ENCODE results near the gene RAD51B.

The RAD51B gene

DNA sequence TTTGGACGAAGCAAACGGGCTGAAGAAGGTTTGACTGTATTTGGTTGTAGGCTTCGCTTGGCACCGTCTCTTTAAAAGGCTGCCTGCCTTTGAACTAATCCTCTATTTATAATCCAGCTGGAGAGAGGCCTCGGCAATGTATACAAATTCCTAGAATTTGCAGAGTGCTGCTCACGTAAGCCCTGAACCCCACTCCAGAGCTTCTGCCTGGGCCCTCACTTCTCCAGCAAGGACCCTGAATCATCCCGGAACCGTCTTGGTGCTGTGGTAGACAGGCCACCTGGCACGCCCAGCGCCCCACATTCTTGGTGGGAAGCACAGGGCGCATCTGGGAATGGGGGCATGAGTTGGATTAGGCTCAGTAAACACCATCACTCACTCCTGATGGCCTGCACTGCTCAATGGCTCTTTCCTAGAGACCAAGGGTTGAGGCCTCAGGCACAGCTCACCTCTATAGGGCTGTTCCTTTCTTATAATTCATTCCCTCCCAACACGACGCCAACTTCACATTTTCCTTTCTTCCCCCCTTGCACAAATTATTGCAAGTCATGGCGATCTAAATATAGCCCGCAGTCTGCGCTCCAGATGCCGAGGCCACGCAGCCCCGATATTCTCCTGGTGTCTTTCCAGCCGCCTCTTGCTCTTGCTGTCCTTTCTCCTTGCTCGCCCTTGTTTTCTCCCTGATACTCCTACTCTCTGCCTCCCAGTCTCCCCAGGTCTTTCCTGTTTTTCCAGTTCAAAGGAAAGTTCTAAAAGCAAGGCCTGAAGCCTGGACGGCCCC, 832.3 kb downstream of the RAD51B start:
- H3K27ac Mint-ChIP-seq: no peak overlapping the region
- H3K27me3 Mint-ChIP-seq: no peaks in the 10 kb centered on the region
- no peaks in the 10 kb centered on the region for H3K36me3 Mint-ChIP-seq (ENCODE audit: low read depth)
- peaks cover 15% of the 10 kb centered on the region for H3K4me1 Mint-ChIP-seq (ENCODE audit: low read depth)
- no peak overlapping the region for H3K4me3 Mint-ChIP-seq
- H3K9me3 Mint-ChIP-seq: no peaks in the 10 kb centered on the region

- Mint-ChIP-seq H3K36me3 (ENCODE audit: low read depth) (no peaks in the 10 kb centered on the region), H3K9me3 (no peaks in the 10 kb centered on the region), H3K27ac (no peak overlapping the region), H3K4me1 (ENCODE audit: low read depth) (peaks cover 15% of the 10 kb centered on the region), H3K27me3 (no peaks in the 10 kb centered on the region), H3K4me3 (no peak overlapping the region)
Measured at GRCh38 chr14:68652433-68652690, 832.8 kb downstream of the RAD51B start.

- Mint-ChIP-seq H3K27ac (no peak overlapping the region), H3K4me3 (no peak overlapping the region), H3K9me3 (no peaks in the 10 kb centered on the region), H3K4me1 (ENCODE audit: low read depth) (peaks cover 15% of the 10 kb centered on the region), H3K36me3 (ENCODE audit: low read depth) (no peaks in the 10 kb centered on the region), H3K27me3 (no peaks in the 10 kb centered on the region)
Measured at GRCh38 chr14:68653108-68653507, 833.5 kb downstream of the RAD51B start.

- Mint-ChIP-seq H3K27me3 (no peaks in the 10 kb centered on the region), H3K4me3 (no peak overlapping the region), H3K4me1 (ENCODE audit: low read depth) (peaks cover 15% of the 10 kb centered on the region), H3K9me3 (no peaks in the 10 kb centered on the region), H3K36me3 (ENCODE audit: low read depth) (no peaks in the 10 kb centered on the region), H3K27ac (no peak overlapping the region)
Measured at GRCh38 chr14:68653804-68654203, 834.2 kb downstream of the RAD51B start.

GRCh38 chr14:68654471-68654941, 834.9 kb downstream of the RAD51B start:
- no peak overlapping the region for H3K4me3 Mint-ChIP-seq
- H3K27me3 Mint-ChIP-seq: no peaks in the 10 kb centered on the region
- no peak overlapping the region for H3K27ac Mint-ChIP-seq
- no peaks in the 10 kb centered on the region for H3K36me3 Mint-ChIP-seq (ENCODE audit: low read depth)
- H3K4me1 Mint-ChIP-seq (ENCODE audit: low read depth): peaks cover 15% of the 10 kb centered on the region
- no peaks in the 10 kb centered on the region for H3K9me3 Mint-ChIP-seq

DNA sequence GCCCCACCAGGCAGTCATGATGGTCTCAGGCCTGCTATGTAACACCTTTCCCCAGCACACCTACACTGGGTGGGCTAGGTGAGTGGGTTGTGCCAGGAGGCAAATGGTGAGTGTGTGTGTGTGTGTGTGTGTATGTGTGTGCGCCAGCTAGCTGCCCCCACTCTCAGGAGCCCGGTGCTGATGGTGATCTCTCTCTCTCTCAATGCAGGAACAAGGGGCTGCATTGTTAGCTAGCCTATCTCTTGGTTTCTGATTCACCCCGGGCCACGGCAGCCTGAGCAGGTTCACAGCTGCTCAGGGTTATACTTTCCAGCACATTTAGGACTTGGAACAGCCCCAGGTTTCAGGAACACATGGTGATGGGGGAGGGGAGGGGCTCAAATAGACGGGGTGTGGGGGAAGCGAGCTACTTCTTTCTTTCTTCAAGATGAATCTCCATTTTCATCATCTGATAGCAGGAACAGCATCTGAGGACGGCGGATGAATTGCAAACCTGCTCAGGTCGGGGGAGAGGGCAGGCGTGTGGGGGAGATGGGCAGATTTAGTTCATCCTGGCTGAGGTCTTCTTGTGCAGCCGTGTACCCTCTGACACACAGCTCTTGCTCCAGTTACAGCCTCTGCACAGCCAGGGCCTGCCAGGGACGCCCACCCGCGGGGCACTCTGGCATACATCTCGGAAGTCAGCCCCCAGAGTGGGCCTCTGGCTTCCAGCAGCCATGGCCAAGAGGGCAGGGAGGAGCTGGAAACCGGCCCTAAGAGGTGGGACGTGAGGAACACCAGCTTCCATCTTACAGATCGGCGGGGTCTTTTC, 835.6 kb downstream of the RAD51B start:
- no peaks in the 10 kb centered on the region for H3K27me3 Mint-ChIP-seq
- no peak overlapping the region for H3K27ac Mint-ChIP-seq
- H3K9me3 Mint-ChIP-seq: no peaks in the 10 kb centered on the region
- H3K36me3 Mint-ChIP-seq (ENCODE audit: low read depth): no peaks in the 10 kb centered on the region
- H3K4me1 Mint-ChIP-seq (ENCODE audit: low read depth): peaks cover 15% of the 10 kb centered on the region
- H3K4me3 Mint-ChIP-seq: no peak overlapping the region

GRCh38 chr14:68655911-68656316, 836.3 kb downstream of the RAD51B start:
- Mint-ChIP-seq H3K4me1 (ENCODE audit: low read depth) (peaks cover 21% of the 10 kb centered on the region), H3K27me3 (no peaks in the 10 kb centered on the region), H3K4me3 (no peak overlapping the region), H3K36me3 (ENCODE audit: low read depth) (no peaks in the 10 kb centered on the region), H3K27ac (no peak overlapping the region), H3K9me3 (no peaks in the 10 kb centered on the region)

- H3K36me3 Mint-ChIP-seq (ENCODE audit: low read depth): no peaks in the 10 kb centered on the region
- H3K27ac Mint-ChIP-seq: no peak overlapping the region
- H3K27me3 Mint-ChIP-seq: no peaks in the 10 kb centered on the region
- no peak overlapping the region for H3K4me3 Mint-ChIP-seq
- H3K9me3 Mint-ChIP-seq: no peaks in the 10 kb centered on the region
- H3K4me1 Mint-ChIP-seq (ENCODE audit: low read depth): peaks cover 23% of the 10 kb centered on the region
Measured at GRCh38 chr14:68656452-68656851, 836.9 kb downstream of the RAD51B start.

DNA sequence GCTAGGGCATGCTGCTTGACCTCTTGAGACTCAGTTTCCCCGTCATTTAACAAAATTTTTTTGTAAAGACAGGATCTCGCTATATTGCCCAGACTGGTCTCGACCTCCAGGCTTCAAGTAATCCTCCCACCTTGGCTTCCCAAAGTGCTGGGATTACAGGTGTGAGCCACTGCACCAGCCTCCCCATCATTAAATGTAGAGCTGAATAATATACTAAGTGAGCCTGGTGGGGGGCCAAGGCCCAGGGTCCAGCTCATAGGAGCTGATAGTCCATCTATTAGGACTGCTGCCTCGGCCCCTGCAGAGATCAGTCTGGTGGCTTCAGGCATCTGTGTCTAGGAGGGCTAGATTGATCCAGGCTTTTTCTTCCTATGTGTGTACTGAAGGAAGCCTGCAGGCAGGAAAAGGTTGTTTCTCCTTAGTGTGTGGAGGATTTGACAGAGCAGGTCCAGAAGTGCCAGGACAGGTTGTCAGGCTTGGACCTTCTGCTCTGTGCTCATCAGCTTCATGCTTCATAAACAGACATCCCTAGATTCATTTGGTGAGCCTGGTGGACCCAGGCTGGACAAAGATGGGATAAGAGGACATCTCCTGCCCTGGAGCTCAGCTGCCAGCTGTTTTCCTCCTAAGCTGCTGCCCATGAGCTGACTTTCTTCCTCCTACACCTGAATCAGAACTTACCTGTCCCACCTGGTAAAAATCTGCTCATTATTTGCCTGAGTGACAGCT, 837.9 kb downstream of the RAD51B start:
- H3K27ac Mint-ChIP-seq: no peak overlapping the region
- peaks cover 33% of the 10 kb centered on the region for H3K4me1 Mint-ChIP-seq (ENCODE audit: low read depth)
- H3K27me3 Mint-ChIP-seq: no peaks in the 10 kb centered on the region
- no peaks in the 10 kb centered on the region for H3K36me3 Mint-ChIP-seq (ENCODE audit: low read depth)
- no peaks in the 10 kb centered on the region for H3K9me3 Mint-ChIP-seq
- no peak overlapping the region for H3K4me3 Mint-ChIP-seq

DNA sequence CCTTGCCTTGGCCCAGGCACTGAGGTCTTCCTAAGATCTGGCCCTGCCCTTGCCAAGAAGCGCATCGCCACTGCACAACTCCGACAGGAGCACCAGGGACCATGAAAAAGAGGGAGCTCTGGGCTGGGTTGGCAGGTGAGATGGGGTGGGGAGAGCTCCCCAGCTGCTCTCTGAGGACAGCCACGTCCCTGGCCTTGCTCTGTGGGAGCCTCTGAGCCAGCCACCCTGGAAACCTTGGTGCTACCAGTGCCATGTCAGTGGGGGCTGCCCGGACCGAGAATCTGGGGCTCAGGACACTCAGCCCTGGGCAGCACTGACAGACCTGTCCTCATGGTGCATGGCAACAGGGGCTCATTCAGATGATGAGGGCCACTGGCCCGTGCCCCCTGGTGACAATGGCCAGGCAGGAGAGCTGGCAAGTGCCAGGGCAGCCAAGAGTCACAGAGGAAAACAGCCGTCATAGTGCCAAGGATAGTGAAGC, 838.5 kb downstream of the RAD51B start:
- H3K36me3 Mint-ChIP-seq (ENCODE audit: low read depth): no peaks in the 10 kb centered on the region
- no peak overlapping the region for H3K27ac Mint-ChIP-seq
- H3K4me1 Mint-ChIP-seq (ENCODE audit: low read depth): peaks cover 39% of the 10 kb centered on the region
- H3K4me3 Mint-ChIP-seq: no peak overlapping the region
- no peaks in the 10 kb centered on the region for H3K27me3 Mint-ChIP-seq
- H3K9me3 Mint-ChIP-seq: no peaks in the 10 kb centered on the region

DNA sequence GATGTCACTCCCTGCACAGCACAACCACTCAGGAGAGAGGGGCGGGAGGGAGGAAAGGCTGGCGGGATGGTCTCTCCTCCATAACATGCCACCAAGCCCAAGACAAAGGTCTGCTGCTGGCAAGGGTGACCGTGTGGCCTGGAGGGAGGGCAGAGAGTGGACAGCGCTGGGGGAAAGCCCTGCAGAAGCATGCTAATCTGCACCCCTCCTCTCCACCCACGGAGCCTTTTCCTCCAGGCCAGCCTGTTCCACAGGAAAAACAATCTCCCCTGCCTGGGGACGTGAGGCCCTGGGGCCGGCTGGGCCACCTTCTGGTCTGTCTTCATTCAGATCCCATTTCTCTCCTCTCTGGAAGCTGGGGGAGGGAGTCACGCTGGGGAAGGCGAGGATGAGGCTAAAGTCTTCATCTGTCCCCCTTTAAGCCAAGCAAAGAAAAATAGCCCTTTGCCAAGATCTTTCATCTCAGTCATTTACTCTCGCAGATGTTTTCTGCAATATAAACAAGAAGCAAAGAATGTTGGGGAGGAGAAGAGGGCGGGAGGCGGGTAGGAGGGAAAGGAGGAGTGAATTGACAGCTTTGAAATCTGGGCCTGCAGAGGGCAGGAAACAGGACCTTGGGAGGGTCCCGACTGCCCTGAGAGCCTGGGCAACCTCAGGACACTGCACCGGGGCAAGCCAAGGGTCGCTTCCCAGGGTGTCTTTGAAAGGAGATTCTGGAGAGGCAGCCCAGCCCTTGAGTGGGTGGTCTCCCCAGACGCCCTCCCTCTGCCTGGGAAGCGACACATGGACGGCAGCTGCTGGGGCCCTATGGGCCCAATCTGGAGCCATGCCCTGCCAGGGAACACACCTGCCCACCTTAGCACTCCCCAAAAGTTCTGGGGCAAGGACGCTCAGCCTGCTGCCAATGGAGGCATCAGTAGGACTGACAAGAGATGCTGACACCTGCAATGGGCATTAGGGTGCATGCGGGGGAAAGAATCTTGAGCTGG, 839.7 kb downstream of the RAD51B start:
- Mint-ChIP-seq H3K27me3 (no peaks in the 10 kb centered on the region), H3K27ac (no peak overlapping the region), H3K36me3 (ENCODE audit: low read depth) (no peaks in the 10 kb centered on the region), H3K4me3 (no peak overlapping the region), H3K4me1 (ENCODE audit: low read depth) (peaks cover 51% of the 10 kb centered on the region), H3K9me3 (no peaks in the 10 kb centered on the region)

DNA sequence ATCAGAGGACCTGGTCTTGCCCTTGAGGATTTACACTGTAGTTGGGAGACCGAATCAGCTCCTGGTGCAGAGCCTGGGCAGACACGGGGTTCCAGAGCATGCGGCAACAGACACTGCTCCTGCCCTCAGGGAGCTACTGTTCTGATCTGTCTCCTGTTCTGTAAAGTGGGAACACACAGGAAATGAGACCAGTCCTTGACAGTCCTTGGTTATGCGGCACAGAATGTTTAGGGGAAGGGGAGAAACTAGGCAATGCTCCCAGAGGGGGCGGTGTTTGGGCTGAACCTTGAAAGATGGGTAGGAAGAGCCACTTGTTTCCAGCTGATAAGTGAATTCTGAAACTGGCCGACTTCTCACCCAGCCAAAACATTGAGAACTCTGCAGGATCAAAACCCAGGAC, 840.9 kb downstream of the RAD51B start:
- H3K27me3 Mint-ChIP-seq: no peaks in the 10 kb centered on the region
- H3K27ac Mint-ChIP-seq: no peak overlapping the region
- peaks cover 52% of the 10 kb centered on the region for H3K4me1 Mint-ChIP-seq (ENCODE audit: low read depth)
- no peaks in the 10 kb centered on the region for H3K9me3 Mint-ChIP-seq
- H3K4me3 Mint-ChIP-seq: no peak overlapping the region
- H3K36me3 Mint-ChIP-seq (ENCODE audit: low read depth): no peaks in the 10 kb centered on the region

- Mint-ChIP-seq H3K9me3 (no peaks in the 10 kb centered on the region), H3K27me3 (no peaks in the 10 kb centered on the region), H3K4me1 (ENCODE audit: low read depth) (peaks cover 58% of the 10 kb centered on the region), H3K4me3 (no peak overlapping the region), H3K36me3 (ENCODE audit: low read depth) (no peaks in the 10 kb centered on the region), H3K27ac (no peak overlapping the region)
Measured at GRCh38 chr14:68661226-68662225, 841.9 kb downstream of the RAD51B start.

Measured in stimulated activated naive CD8-positive, alpha-beta T cell treated with anti-CD3 and anti-CD28 coated beads, Interleukin-15, Interleukin-2, amounts not matched to agents 100 ng/mL and 50 ng/mL, for 24 hours (primary cell).